Parathyroid adenoma (tissue), 2 donors: ENCODE measurements around the gene COPG2.
"Not testable (repeated sequence)": the region's sequence is repeated elsewhere in the genome, so short reads cannot be mapped to it uniquely, and the experiment has no call there.

ENCODE experiments used
- H2AFZ ChIP-seq: fragments of 300-600 bp; sonication (generic); one replicate; pipeline ENCODE4 v1.7.0; 2017; ENCODE audit warnings: antibody characterized with exemption, mild to moderate bottlenecking
- H3K27ac ChIP-seq: fragments of 300-600 bp; sonication (generic); one replicate; pipeline ENCODE4 v1.7.0; 2017
- H3K27me3 ChIP-seq: fragments of 300-600 bp; sonication (generic); one replicate; pipeline ENCODE4 v1.7.0; 2017; ENCODE audit warnings: low read length; ENCODE audit not compliant: control insufficient read depth, insufficient read depth
- H3K36me3 ChIP-seq: fragments of 300-600 bp; sonication (generic); one replicate; pipeline ENCODE4 v1.7.0; 2017; ENCODE audit warnings: low read length; ENCODE audit not compliant: control insufficient read depth, insufficient read depth
- H3K4me1 ChIP-seq: fragments of 300-600 bp; sonication (generic); one replicate; pipeline ENCODE4 v1.7.0; 2017; ENCODE audit warnings: control low read depth
- H3K4me2 ChIP-seq: fragments of 300-600 bp; sonication (generic); one replicate; pipeline ENCODE4 v1.7.0; 2017; ENCODE audit warnings: low read length
- H3K4me3 ChIP-seq: fragments of 300-600 bp; sonication (generic); one replicate; pipeline ENCODE4 v1.7.0; 2017; ENCODE audit warnings: low read depth, low read length
- H3K79me2 ChIP-seq: fragments of 300-600 bp; sonication (generic); one replicate; pipeline ENCODE4 v1.7.0; 2017; ENCODE audit warnings: control low read depth
- H3K9ac ChIP-seq: fragments of 300-600 bp; sonication (generic); one replicate; pipeline ENCODE4 v1.7.0; 2017; ENCODE audit warnings: mild to moderate bottlenecking
- H3K9me3 ChIP-seq: fragments of 300-600 bp; sonication (generic); one replicate; pipeline ENCODE4 v1.7.0; 2017; ENCODE audit warnings: low read length; ENCODE audit not compliant: control insufficient read depth
- TF ChIP-seq, protein P1 (sequence below): fragments of 300-600 bp; sonication (generic); IDR thresholded peaks from one replicate; pipeline ENCODE4 v1.7.0; 2017; ENCODE audit warnings: antibody characterized with exemption, mild to moderate bottlenecking
- donor health status: primary hyperparathyroidism.

COPG2 gene

DNA sequence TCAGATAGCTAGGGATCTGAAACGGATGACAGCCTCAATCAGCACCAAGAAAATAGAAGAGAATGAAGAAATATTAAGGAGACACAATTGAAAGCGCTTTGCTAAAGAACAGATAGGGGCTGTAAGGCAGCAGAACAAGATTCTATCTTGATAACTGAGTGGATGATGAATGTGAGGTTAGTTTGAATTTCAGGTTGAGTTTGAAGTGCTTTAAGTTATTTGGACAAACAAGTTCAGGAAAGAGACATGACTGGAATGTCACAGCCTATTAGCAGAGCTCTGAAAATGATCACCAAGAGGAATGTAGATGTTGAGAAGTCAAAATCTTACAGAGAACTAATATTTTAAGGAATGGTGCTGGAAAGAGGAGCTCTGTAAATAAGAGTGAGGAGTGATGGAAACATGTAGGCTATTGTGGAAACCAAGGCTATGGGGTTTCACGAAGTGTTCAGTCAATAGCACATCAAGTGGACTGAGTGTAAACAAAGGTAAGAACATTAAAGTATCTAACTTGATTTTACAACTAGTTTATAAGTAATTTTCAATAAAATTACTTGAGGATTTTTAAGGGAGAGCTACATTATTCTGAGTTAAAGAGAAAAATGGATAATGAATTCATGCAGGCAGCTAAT lies 115.0 kb downstream of the COPG2 start:
- TF ChIP-seq, protein P1, sequence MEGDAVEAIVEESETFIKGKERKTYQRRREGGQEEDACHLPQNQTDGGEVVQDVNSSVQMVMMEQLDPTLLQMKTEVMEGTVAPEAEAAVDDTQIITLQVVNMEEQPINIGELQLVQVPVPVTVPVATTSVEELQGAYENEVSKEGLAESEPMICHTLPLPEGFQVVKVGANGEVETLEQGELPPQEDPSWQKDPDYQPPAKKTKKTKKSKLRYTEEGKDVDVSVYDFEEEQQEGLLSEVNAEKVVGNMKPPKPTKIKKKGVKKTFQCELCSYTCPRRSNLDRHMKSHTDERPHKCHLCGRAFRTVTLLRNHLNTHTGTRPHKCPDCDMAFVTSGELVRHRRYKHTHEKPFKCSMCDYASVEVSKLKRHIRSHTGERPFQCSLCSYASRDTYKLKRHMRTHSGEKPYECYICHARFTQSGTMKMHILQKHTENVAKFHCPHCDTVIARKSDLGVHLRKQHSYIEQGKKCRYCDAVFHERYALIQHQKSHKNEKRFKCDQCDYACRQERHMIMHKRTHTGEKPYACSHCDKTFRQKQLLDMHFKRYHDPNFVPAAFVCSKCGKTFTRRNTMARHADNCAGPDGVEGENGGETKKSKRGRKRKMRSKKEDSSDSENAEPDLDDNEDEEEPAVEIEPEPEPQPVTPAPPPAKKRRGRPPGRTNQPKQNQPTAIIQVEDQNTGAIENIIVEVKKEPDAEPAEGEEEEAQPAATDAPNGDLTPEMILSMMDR, result no peak
- Histone ChIP-seq H3K4me2 (no peak overlapping the region), H3K9me3 (no peaks in the 10 kb centered on the region), H3K4me1 (no peaks in the 10 kb centered on the region), H3K27ac (no peak overlapping the region), H3K27me3 (no peaks in the 10 kb centered on the region), H3K79me2 (no peaks in the 10 kb centered on the region), H3K36me3 (no peaks in the 10 kb centered on the region), H3K4me3 (no peak overlapping the region), H2AFZ (no peak overlapping the region), H3K9ac (no peak overlapping the region)

DNA sequence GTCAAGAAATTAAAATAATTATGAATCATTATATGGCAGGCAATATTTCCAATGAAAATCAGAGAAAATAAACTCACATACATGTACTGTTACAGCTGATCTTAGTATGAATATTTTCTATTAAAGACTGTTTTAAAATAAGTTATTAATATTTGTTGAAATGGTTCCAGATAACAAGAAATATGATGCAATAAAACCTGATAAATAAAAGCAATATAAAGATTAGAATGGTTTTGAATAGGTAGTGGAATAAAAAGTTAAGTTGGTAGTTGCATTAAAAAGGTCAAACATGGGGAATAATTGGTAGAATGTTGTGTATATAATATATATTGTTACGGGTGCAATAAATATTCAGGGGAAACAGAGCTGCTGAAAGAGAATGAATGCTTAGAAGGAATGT lies 124.2 kb downstream of the COPG2 start:
- Histone ChIP-seq H3K27me3 (no peaks in the 10 kb centered on the region), H3K9ac (no peak overlapping the region), H3K4me3 (no peak overlapping the region), H3K79me2 (no peaks in the 10 kb centered on the region), H3K4me1 (no peaks in the 10 kb centered on the region), H3K4me2 (no peak overlapping the region), H3K36me3 (no peaks in the 10 kb centered on the region), H3K27ac (no peak overlapping the region), H3K9me3 (no peaks in the 10 kb centered on the region), H2AFZ (no peak overlapping the region)
- TF ChIP-seq, protein P1, result no peak

GRCh38 chr7:130543487-130544010 lies 125.0 kb downstream of the COPG2 start:
- Histone ChIP-seq H3K27me3 (no peaks in the 10 kb centered on the region), H2AFZ (no peak overlapping the region), H3K4me3 (no peak overlapping the region), H3K4me2 (no peak overlapping the region), H3K9me3 (no peaks in the 10 kb centered on the region), H3K79me2 (no peaks in the 10 kb centered on the region), H3K27ac (no peak overlapping the region), H3K9ac (no peak overlapping the region), H3K36me3 (no peaks in the 10 kb centered on the region), H3K4me1 (no peaks in the 10 kb centered on the region)
- TF ChIP-seq, protein P1, result no peak

DNA sequence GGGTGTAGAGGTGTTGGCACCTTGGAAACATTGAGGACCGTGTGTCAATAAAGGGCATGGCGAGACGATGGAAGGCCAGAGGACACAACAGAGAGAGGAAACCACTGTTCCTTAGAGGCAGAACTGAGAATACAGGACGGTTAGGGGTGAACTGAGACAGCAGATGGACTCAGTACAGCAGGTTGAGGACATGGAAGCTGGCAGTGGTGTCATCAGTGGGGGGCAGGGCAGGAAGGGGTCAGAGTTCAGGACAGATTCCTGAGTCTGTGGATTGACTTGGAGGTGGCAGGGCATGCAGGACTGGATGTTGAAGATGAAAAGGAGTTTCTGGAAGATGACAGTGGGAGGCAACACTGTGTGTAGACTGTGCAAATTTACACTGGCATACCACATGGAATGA lies 126.3 kb downstream of the COPG2 start:
- H3K4me3 ChIP-seq, H3K36me3 ChIP-seq, H3K9ac ChIP-seq, H2AFZ ChIP-seq, H3K9me3 ChIP-seq, H3K79me2 ChIP-seq, H3K4me1 ChIP-seq, H3K27me3 ChIP-seq, H3K4me2 ChIP-seq, H3K27ac ChIP-seq: not testable (repeated sequence)

- not testable (repeated sequence) for H3K4me1 ChIP-seq, H3K4me2 ChIP-seq, H3K4me3 ChIP-seq, H3K27ac ChIP-seq, H3K27me3 ChIP-seq, H2AFZ ChIP-seq, H3K9ac ChIP-seq, H3K79me2 ChIP-seq, H3K9me3 ChIP-seq, H3K36me3 ChIP-seq
Observed at GRCh38 chr7:130541287-130541686, 127.3 kb downstream of the COPG2 start.

DNA sequence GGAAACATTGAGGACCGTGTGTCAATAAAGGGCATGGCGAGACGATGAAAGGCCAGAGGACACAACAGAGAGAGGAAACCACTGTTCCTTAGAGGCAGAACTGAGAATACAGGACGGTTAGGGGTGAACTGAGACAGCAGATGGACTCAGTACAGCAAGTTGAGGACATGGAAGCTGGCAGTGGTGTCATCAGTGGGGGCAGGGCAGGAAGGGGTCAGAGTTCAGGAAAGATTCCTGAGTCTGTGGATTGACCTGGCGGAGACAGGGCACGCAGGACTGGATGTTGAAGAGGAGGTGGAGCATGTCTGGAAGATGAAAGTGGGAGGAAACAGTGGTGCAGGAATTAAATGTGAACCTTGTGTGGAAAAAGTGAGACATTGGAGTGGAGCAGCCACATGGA lies 130.7 kb downstream of the COPG2 start:
- H3K27ac ChIP-seq, H3K9me3 ChIP-seq, H3K4me1 ChIP-seq, H3K4me2 ChIP-seq, H3K36me3 ChIP-seq, H3K4me3 ChIP-seq, H3K79me2 ChIP-seq, H3K9ac ChIP-seq, H2AFZ ChIP-seq, H3K27me3 ChIP-seq: not testable (repeated sequence)
